ENCODE measurements around the gene PHOSPHO1. TPM values are rescaled to one million over a fixed set of nuclear protein-coding genes. Genes with fewer than 3 reads are reported as not detected.
A peak's percentile ranks its signal among the peaks of the same experiment; 100 is the strongest.
"Not testable (repeated sequence)": the region's sequence is repeated elsewhere in the genome, so short reads cannot be mapped to it uniquely, and the experiment has no call there.

Gene PHOSPHO1
- total RNA-seq, 4 donors from 2014 or later, result 0.60 to 11.2 (median 0.94) TPM; not detected in 1

GRCh38 chr17:49191917-49192741 lies 38.5 kb downstream of the PHOSPHO1 start:
- no peak for TF ChIP-seq CTCF (IDR thresholded peaks at IDR 0.05)
- DNase-seq (ENCODE audit: low spot score), result peak; percentile 98
- peak; percentile 88 for ATAC-seq (ENCODE audit: low FRiP score)

GRCh38 chr17:49191409-49191916 lies 39.1 kb downstream of the PHOSPHO1 start:
- TF ChIP-seq CTCF (IDR thresholded peaks at IDR 0.05), result no peak
- ATAC-seq (ENCODE audit: low FRiP score) (no peak), DNase-seq (ENCODE audit: low spot score) (no peak)

DNA sequence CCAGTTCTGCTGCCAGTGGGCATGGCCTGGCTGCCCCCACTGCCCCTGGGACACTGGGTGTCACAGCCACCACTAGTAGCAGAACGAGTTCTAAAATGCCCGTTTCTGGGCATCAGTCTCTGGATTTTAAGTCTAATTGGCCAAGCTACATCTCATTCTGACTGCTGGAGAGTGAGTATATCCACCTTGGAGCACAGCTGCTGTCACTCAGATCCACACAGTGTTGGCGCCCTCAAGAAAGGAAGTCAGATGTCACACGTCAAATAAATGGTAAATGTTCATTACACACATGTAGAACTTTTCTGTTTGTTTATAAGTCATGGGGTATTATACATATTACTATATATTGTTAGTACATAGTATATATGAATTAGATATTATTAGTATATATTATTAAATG lies 39.7 kb downstream of the PHOSPHO1 start:
- ATAC-seq (ENCODE audit: low FRiP score) (no peak), DNase-seq (ENCODE audit: low spot score) (no peak)
- no peak for TF ChIP-seq CTCF (IDR thresholded peaks at IDR 0.05)

DNA sequence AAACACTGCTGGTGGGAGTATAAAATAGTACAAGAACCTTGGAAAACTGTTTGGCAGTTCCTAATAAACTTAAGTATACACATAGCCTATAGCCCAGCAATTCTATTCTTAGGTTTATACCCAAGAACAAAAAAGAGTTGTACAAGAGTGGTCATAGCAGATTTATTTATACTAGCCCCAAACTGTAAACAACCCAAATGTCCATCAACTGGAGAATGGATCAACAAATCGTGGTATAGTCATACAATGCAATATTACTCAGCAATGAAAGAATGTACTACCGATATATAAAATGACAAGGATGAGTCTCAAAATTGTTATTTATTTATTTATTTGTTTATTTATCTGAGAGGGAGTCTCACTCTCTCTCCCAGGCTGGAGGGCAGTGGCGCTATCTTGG lies 43.3 kb downstream of the PHOSPHO1 start:
- no peak for DNase-seq (ENCODE audit: low spot score)
- no peak for TF ChIP-seq CTCF (IDR thresholded peaks at IDR 0.05)
- ATAC-seq (ENCODE audit: low FRiP score), result no peak

DNA sequence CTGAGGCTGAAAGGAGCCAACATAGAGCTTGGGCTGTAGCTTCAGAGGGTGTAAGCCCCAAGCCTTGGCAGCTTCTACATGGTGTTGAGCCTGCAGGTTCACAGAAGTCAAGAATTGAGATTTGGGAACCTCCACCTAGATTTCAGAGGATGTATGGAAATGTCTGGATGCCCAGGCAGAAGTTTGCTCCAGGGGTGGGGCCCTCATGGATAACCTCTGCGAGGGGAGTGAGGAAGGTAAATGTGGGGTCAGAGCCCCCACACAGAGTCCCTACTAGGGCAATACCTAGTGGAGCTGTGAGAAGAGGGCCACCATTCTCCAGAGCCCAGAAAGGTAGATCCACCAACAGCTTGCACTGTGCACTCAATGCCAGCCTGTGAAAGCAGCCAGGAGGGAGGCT lies 45.2 kb downstream of the PHOSPHO1 start:
- DNase-seq (ENCODE audit: low spot score); ATAC-seq (ENCODE audit: low FRiP score): not testable (repeated sequence)

- not testable (repeated sequence) for DNase-seq (ENCODE audit: low spot score); ATAC-seq (ENCODE audit: low FRiP score)
Observed at GRCh38 chr17:49184522-49184921, 46.1 kb downstream of the PHOSPHO1 start.

DNA sequence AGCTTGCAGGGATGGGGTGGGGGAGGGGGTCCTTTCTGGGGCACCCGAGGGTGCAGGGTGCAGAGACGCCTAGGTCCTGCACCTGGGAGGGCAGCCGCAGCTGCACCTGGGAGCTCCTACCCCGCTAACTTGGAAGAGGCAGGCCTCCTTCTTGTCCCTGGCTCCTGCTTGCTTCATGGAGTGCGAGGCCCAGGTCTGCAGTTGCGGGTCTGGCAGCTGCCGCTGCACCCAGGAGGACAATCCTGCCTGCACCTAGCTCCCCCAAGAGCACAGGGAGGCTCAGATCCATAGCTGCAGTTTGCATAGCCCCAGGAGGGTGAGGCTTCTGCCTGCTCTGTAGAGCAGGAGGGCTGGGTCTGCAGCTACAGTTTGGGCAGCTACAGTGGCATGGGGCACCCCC lies 46.8 kb downstream of the PHOSPHO1 start:
- no peak for TF ChIP-seq CTCF (IDR thresholded peaks at IDR 0.05)
- no peak for DNase-seq (ENCODE audit: low spot score)
- ATAC-seq (ENCODE audit: low FRiP score), result no peak

- DNase-seq (ENCODE audit: low spot score) (no peak), ATAC-seq (ENCODE audit: low FRiP score) (no peak)
- no peak for TF ChIP-seq CTCF (IDR thresholded peaks at IDR 0.05)
Observed at GRCh38 chr17:49183341-49183740, 47.2 kb downstream of the PHOSPHO1 start.
